Measurements from ENCODE around the gene PLCD1.

DNA sequence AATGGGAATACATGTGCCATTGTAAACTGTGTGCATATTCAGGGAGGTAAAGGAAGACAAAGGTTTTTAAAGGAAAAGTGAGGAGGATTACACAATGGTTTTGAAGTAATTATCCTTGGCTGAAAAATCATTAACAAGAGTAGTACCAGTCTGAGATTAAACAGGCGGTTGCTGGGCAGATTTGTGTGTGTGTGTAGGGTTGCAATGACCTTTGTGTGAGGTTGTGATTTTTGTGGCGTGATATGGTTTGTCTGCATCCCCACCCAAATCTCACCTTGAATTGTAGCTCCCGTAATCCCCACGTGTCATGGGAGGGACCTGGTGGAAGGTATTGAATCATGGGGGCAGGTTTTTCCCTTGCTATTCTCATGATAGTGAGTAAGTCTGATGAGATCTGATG is 16.6 kb upstream of the PLCD1 start:
- TF ChIP-seq, protein P1, sequence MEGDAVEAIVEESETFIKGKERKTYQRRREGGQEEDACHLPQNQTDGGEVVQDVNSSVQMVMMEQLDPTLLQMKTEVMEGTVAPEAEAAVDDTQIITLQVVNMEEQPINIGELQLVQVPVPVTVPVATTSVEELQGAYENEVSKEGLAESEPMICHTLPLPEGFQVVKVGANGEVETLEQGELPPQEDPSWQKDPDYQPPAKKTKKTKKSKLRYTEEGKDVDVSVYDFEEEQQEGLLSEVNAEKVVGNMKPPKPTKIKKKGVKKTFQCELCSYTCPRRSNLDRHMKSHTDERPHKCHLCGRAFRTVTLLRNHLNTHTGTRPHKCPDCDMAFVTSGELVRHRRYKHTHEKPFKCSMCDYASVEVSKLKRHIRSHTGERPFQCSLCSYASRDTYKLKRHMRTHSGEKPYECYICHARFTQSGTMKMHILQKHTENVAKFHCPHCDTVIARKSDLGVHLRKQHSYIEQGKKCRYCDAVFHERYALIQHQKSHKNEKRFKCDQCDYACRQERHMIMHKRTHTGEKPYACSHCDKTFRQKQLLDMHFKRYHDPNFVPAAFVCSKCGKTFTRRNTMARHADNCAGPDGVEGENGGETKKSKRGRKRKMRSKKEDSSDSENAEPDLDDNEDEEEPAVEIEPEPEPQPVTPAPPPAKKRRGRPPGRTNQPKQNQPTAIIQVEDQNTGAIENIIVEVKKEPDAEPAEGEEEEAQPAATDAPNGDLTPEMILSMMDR (IDR thresholded peaks at IDR 0.05; ENCODE audit: low read depth, low read length): no peak
- no peak for TF ChIP-seq EZH2phosphoT487 (IDR thresholded peaks at IDR 0.05; ENCODE audit: low read depth)

Data from OCI-LY3 (cell line).